GM21825 (cell line): ENCODE data around the gene ZFAND2A.
A peak's percentile ranks its signal among the peaks of the same experiment; 100 is the strongest.
"Not testable (repeated sequence)": the region's sequence is repeated elsewhere in the genome, so short reads cannot be mapped to it uniquely, and the experiment has no call there.

ENCODE experiments used
- ATAC-seq: cut with Tn5 transposase; IDR thresholded peaks from one replicate; pipeline ENCODE4 v1.9.1; 2021; ENCODE audit warnings: mild to moderate bottlenecking, moderate library complexity; ENCODE audit not compliant: unreplicated experiment

ZFAND2A gene

DNA sequence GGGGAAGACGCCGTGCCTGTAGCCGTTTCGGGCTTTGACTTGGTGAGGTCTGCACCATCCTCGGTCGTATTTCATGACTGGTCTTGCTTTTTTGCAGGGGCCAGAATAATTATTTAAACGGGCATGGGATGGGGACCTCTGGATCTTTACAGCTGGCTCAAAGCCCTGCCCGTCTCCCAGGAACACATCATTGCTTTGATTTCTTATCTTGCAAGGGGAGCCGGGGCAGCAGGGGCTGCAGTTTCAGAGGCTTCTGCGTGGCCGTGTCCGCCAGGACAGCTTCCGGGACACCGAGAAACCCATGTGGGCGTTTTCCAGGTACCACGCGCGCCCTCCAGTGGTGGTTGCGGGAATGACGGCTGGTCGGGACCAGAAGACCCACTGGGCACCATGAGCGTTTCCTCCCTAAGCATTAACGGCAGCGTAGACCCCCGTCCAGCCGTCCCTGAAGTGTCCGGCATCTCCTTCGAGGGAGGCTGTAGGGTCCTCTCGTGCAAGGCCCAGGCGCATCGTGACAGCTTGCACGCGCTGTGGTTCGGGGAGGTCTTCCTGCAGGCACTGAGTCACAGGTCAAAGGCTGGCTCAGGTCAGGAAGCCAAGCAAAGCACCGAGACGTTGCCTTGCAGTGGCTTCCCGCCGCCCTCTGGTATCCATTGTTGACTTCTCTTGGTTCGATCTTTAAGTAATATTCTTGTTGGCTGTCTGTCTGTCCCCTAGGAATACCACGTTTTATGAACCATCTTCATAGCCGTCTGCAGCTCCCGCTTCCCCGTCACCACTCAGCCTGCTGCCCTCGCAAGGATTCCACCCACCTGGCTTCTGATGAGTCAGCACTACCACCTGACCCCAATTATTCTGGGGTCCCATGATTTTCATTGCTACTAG, 16.2 kb upstream of the ZFAND2A start:
- peak; percentile 55 for ATAC-seq

DNA sequence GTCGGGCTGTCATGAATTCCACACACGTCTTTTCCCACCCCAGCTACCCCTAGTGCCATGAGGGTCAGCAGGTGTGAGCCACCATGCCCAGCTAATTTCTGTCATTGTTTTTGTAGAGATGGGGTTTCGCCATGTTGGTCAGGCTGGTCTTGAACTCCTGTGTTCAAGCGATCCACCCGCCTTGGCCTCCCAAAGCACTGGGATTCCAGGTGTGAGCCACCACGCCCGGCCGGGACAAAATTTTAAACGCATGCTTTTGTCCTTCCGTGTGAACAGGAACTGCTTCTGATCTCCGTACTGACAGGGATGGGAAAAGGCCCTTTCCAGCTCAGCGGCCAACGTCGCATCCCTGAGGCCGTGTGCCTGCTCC, 15.6 kb upstream of the ZFAND2A start:
- ATAC-seq = no peak

- no peak for ATAC-seq
Measured at GRCh38 chr7:1174881-1175596, 15.0 kb upstream of the ZFAND2A start.

- ATAC-seq = no peak
Measured at GRCh38 chr7:1174002-1174401, 14.0 kb upstream of the ZFAND2A start.

DNA sequence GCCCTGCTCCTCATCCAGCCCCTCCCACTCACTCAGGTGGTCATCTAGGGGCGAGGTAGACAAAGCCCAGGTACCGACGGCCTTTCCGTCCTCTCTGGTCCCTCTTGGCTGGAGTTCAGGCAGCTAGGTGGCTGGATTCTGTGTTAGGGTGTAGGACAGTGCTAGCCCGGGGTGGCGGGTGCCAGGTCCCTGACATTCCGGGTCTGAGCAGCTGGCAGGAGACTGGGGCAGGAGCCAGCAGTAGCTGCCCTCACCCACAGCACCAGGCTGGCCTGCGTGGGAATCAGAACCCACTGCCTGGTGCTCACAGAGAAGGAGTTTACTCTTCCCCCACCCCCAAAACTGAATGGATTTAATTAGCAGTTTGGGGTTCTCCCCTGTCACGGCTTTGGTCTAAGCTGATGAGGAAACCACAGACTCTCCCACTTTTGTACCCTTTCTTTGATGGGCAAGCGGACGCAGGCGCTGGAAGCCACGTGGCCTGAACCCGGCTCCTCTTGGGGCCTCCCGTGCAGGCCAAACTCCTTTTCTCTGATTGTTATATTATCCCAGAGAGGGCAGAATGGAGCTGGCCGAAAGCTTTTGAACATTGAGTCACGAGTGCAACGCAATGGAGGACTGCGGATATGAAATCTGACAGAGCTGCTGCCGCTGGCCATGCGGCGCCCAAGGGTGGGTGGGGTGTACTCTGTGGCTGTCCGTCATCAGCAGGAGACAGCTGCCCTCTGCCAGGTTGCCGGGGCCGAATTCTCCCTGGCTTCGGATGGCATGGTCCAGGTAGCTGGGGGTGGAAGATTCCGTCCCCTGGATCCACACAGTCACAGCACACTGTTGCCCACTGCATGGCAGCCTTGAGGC, 12.9 kb upstream of the ZFAND2A start:
- ATAC-seq = no peak

- not testable (repeated sequence) for ATAC-seq
Measured at GRCh38 chr7:1171516-1171915, 11.5 kb upstream of the ZFAND2A start.

DNA sequence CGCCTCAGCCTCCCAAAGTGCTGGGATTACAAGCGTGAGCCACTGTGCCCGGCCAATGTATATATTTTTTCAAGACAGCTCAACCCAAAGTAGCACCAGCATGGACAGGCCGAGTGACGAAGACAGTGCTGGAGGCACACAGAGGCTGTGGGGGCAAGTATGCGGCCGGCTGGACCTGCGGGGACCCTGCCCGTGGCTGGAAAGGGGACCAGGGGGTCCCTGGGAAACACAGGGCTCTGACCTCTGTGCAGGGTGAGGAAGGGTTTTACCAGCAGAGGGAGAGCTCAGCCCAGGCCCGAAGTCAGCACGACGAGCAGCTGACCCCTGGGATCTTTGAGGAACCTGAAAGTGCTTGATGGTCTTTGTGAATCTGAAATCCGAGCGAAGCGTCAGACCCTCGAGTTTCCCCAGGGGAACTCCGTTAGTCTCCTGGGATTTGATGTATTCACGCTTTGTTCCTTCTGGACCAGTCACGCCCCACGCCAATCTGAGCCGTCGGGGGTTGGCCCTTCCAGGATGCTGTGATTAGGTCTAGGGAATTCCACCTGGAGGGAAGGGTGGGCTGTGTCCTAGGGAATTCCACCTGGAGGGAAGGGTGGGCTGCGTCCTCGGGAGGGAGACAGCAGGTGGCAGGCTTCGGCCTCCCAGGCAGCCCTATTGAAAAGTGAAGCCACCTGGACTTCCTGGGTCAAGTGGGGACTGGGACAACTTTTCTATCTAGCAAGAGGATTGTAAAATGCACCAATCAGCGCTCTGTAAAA, 10.9 kb upstream of the ZFAND2A start:
- ATAC-seq = no peak

DNA sequence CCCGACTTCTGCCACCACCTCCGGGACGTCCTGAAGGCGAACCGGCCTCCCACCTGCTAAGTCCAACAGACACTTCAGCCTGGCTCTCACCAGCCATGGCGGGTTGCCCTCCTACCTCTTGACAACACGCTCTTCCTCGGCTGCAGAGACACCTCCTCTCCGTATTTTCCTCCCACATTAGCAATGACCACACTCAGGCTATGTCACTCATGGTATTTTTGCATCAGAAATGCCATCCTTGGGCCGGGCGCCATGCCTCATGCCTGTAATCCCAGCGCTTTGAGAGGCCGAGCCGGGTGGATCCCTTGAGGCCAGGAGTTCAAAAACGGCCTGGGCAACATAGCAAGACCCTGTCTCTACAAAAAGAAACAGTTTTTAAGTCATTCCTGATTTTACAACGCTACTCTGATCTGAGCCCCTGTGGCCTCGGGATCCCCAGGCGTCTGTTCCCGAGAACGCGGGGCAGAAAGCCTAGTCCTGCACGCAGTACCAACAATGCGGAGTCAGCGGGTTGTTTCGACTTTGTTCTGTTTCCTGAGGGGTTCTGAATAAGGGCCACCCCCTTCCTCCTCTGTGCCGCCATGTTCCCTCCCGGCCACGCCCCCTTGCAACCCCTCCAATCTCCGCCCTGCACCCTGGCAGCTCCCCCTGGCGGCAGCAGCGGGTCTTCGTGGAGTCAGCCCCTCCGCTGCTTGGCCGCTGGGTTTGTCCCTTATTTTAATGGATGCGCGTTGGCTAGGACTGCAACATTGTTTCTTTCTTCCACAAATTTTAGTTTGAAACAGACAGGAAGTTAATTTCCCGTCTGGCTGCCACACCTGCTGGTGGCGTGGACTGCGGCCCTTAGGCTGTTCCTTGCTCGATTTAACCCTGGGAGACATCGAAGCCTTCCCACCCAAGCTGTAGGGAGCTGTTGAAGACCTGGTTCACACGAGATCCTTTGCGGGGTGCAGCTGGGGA, 9.7 kb upstream of the ZFAND2A start:
- ATAC-seq = peak; percentile 74

DNA sequence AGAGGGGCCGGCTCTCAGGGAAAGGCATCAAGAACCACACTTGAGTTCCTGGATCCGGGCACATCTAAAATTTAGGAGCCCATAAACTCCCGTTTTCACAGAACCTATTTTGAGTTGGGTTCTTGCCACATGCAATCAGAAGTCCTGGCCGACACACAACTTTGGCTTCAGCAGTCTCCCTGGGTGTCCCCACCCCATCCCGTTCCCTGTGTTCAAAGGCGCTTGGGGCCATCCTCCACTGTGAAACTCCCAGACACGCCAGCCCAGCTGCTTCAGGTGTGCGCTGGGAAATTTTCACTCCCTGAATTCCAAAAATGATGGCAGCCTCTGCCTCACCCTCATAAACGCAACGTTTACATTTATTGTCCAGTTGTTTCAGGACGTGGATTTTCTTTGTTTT, 8.4 kb upstream of the ZFAND2A start:
- no peak for ATAC-seq

DNA sequence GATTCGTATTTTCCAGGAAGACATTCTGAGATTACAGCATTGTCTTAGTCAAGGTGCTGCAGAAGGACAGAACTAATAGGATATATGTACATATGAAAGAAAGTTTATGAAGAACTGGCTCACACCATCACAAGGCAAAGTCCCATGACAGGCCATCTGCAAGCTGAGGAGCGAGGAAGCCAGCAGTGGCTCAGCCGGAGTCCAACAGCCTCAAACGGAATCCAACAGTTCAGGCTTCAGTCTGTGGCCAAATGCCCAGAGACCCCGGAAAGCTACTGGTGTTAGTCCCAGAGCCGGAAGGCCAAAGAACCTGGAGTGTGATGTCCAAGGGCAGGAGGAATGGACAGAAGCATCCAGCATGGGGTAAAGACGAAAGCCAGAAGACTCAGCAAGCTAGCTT, 4.4 kb upstream of the ZFAND2A start:
- no peak for ATAC-seq

DNA sequence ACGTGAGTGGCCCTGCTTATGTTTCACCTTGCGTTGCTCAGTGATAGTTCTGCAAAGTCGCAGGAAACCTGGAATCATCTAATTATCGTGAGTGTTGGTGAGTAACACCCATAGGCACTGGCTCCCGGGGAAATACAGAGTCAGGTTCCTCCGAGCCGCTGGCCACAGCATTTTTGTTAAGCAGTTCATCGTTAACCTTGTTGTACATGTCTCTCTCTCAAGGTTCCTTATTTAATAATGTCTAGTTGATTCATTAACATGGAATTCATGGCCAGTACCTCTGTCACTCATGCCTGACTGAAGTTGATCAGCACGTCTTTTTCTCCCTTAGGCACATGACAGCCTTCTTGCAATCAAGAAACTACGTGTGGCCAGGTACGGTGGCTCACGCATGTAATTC, 3.1 kb upstream of the ZFAND2A start:
- ATAC-seq = no peak

DNA sequence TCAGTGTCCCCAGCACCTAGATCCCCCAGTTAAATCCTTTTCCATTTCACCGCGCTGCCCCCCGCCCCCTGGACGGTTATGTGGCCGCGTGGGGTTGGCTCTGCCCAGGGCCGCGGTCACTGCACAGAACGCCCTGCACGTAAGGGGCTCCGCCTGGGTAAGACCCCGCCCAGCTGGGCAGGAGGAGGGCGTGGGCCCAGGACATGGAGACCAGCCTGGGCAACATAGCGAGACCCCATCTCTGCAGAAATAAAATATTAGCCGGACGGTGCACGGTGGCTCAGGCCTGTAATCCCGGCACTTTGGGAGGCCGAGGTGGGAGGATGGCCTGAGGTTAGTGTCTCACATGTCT, 650 bp upstream of the ZFAND2A start:
- ATAC-seq = no peak

DNA sequence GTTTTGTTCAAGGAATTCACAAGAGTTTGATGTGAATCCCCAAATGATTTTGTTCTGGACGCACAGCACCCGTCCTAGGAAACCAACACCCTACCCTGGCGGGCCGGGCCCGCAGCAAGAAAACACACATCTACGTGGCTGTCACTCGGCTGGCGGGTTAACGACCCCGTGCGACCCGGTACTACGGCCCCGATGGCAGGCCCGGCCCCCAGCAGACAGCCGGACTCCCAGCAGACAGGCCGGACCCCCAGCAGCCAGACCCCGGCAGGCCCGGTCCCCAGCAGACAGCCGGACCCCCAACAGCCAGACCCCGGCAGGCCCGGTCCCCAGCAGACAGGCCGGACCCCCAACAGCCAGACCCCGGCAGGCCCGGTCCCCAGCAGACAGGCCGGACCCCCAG, 765 bp downstream of the ZFAND2A start:
- ATAC-seq = not testable (repeated sequence)

GRCh38 chr7:1158203-1159126, 1.5 kb downstream of the ZFAND2A start:
- ATAC-seq = no peak

DNA sequence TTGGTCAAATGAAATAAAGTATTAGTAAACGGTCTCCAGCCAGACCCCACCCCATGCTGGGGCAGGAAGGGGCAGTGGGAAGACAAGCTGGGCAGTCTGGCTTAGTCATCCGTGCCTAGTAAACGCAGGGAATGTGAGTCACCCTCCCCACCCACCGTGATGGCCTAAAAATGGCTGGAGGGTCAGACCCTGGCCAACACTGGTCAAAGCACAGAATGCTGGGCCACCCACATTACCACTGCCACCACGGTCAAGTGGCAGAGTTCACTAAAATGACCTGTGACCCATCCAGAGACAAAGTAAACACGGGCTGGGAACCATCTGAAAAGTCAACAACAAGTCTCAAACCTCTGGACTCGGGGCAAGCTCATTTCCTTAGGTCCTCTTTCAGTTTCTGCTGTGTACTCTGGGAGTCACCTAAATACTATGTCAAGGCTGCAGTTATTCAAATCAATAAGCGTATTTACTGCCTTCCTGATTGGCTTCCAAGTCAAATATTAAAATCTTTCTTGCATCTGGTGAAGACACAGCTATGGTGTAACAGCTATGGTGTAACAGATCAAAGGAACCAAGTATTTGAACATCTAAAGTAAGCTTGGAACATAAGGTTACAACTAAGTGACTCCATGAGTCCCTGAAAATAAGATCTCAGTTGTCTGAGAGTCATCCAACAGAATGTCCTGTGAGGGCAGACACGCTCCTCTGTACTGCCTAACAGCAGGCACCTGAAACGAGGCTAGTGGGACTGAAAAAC, 3.0 kb downstream of the ZFAND2A start:
- no peak for ATAC-seq

DNA sequence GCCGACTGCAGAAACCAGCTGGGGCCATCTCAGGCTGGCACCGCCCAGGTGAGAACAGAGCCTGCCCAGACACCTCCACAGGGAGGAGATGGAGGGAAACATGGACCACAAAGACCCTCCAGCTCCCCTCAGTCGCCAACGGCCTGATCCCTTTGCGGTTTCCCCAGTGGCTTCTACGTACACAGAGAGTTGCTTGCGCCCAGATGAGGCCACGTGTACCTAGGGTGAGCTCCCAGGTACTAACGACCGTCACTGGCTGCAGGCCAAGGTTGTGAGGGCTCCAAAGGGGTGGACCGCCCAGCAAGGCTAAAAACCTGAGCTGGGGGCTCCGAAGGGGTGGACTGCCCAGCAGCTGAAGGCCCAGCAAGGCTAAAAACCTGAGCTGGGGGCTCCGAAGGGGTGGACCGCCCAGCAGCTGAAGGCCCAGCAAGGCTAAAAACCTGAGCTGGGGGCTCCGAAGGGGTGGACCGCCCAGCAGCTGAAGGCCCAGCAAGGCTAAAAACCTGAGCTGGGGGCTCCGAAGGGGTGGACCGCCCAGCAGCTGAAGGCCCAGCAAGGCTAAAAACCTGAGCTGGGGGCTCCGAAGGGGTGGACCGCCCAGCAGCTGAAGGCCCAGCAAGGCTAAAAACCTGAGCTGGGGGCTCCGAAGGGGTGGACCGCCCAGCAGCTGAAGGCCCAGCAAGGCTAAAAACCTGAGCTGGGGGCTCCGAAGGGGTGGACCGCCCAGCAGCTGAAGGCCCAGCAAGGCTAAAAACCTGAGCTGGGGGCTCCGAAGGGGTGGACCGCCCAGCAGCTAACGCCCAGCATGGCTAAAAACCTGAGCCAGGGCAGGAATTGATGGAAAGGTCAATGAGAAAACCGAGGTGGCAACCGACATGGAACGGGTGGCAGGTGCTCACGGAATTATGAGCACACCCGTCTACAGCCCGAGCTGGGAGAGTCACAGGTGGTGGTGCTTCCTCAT, 3.9 kb downstream of the ZFAND2A start:
- not testable (repeated sequence) for ATAC-seq
